GM23248 (cell line): ENCODE measurements around the gene LAMB1.

Source experiments
- EZH2 ChIP-seq: fragments of 200-600 bp; sonication (generic); IDR thresholded peaks from 2 replicates; pipeline ENCODE4 v1.6.1; 2018; ENCODE audit warnings: antibody characterized with exemption, mild to moderate bottlenecking; ENCODE audit not compliant: insufficient read depth, poor library complexity, severe bottlenecking
- EZH2phosphoT487 ChIP-seq: fragments of 200-600 bp; sonication (generic); IDR thresholded peaks from 2 replicates; pipeline ENCODE4 v1.6.1; 2018; ENCODE audit warnings: antibody characterized with exemption, moderate library complexity, mild to moderate bottlenecking, low read depth; ENCODE audit not compliant: insufficient read depth

DNA sequence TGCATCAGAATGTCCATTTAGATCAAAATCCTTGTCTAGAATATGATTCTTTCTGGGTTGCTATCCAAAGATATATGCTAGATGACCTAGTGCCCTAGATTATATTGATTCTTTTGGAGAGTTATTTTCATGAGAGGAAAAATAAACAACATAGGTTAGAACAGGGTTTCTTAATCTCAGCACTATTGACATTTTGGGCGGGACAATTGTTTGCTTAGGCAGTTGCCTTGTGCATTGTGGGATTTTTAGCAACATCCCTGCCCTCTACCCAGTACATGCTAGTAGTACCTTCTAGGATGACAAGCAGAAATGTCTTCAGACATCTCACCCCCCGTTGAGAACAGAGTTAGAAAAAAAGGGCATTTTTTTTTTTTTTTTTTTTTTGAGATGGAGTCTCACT, 25.1 kb upstream of the LAMB1 start:
- TF ChIP-seq EZH2 = no peak
- no peak for TF ChIP-seq EZH2phosphoT487
